ENCODE data around the gene TAS1R3.

Gene TAS1R3

DNA sequence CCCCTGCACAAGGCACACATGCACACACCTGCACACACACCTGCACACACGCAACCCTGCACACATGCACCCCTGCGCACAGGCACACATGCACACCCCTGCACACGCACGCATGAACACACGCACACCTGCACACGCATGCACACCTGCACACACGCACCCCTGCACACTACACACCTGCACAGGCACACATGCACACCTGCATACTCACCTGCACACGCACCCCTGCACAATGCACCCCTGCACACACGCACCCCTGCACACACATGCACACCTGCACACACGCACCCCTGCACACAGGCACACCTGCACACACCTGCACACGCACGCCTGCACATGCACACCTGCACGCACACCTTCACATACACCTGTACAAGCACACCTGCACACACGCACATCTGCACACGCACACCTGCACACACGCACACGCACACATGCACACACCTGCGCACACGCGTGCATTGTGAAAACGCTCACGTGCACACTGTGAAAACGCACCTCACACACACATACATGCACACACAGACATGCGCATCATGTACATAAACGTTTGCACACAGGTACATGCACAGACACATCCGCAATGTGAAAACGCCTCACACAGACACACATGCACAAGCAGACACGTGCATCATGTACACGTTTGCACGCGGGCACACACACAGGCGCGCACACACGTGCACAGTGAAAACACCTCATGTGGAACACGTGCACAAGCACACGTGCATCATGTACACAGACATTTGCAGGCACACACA, 9.9 kb downstream of the TAS1R3 start:
- DNase-seq = no peak

DNA sequence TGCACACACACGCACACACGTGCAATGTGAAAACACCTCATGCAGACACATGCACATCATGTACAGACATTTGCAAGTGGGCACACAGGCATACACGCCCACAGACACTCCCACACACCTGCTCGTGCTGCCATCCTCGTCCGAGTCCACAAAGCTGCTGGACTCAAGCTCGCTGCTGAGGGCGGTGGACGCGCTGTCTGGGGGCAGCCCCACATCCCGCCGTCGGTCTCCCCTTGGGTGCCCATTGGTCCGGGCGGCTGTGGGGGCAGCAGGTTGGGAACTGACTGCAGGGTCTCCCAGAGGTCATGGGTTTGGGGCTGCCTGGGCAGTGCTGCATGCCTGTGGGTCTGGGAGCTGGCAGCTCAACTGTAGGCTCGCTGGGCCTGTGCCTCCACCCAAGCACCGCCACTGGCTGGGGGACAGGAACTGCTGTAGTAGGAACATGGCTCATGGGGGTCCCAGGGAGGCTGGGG, 10.5 kb downstream of the TAS1R3 start:
- DNase-seq = no peak

DNA sequence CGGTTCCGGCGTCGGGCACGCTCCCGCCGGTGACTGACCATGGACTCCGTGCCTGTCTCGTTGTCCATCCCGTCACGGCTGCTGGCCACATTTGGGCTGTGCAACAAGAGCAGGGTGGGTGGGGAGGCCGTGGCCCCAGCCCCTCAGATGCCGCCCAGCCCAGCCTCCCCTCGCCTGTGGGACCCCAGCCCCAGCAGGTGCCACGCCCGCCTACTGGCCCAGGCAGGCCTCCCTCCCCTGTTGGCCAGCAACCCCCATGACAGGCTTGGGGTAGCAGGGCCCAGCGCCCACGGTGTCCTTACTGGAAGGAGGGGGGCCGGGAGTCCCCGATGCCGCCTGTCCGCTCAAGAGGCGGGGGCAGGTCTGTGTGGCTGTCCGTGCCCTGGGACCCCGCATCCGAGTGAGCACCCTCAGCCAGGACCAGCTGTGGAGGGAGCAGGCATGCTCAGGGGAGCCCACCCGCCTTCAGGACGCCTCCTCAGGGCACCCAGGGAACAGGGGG, 11.0 kb downstream of the TAS1R3 start:
- DNase-seq = no peak

DNA sequence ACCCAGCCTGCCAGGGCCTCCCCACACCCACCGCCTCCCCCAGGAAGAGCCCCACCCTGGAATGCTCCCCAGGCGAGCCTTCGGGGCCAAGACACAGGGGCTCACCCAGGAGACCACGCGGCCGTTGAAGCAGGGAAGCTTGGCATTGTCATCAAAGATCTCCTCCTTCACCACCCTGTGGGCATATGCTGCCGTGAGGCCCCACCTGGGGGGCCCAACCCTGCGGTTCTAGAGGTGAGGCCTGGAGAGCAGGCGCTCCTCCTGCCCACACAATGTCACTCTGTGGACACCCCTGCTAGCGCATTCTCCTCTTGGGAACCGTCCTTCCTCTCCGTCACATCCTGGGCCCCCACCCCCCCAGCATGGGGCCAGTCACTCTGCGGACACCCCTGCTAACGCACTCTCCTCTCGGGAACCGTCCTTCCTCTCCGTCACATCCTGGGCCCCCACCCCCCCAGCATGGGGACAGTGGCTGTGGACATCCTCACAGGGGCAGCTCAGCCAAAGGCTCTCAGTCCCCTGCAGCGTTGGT, 11.6 kb downstream of the TAS1R3 start:
- DNase-seq = no peak

DNA sequence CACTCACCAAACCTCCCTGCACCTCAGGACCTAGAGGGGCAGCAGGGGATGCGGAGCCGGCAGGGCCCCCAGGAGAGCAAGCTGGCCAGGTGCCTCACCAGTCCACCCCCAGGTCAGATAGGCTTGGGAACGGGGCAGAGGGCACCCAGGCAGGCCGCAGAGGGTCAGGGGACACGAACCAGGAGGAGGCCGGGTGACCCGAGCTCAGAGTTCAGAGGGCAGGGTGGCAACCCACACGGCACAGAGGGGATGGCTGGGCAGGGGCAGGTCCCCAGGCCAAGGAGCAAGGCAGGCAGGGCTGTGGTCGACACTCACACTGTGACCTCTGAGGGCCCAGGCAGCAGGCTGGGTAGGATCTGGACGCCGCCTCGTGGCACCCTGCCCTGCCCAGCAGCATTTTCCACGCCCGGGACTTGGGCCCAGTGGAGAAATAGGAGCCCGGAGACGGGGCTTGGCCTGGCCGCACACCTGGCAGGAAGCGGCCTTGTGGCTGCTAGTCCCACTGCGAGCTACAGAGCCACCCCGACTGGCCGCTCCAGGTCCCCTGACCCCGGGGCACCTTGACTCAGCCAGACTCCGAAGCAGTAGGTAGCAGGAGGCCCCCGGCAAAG, 12.8 kb downstream of the TAS1R3 start:
- no peak for DNase-seq

DNA sequence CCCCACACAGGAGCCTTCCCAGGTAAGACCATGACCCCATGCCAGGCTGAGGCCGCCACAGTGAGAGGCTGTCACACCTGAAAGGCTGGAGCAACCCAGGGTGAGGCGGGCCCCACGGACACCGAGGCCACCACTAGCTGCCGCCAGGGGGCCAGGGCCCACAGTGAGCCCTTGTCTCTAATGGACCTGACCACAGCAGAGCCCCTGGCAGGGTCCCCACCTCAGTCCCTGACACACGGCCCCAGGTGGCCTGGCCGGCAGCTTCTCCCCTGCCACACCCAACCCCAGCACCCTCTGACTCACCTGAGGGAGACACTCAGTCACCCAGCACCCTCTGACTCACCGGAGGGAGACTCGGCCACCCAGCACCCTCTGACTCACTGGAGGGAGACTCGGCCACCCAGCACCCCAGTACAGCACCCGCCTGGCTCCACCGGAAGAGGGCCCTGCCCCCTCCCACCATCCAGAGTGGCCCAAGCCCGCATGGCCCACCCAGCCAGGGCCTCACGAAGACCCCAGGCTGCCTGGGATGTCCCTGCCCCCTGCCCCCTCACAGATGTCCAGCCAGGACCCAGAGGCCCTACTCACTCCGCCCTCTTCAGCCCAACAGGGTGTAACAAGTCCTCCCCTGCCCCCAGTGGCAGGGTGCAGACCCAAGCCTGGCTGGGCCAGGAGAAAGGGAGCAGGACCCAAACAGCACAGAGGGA, 13.7 kb downstream of the TAS1R3 start:
- DNase-seq = no peak

DNA sequence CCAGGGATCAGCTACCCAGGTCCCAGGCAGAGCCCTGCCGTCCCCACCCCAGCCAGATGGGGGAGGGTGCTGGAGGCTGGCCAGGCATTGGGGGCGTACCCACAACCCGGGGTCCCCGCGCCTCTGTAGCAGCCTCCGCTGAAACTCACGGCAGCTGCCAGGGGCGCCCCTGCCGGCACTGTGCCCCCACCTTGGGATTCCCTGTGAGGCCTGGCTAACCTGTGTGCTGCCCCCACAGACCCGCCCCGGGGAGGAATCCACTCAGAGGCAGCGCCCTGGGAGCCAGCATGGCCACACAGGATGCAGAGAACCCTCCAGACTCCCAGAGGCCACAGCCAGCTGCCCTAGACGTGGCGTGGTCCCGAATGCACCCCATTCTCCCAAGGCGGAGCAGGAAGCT, 14.3 kb downstream of the TAS1R3 start:
- no peak for DNase-seq

DNA sequence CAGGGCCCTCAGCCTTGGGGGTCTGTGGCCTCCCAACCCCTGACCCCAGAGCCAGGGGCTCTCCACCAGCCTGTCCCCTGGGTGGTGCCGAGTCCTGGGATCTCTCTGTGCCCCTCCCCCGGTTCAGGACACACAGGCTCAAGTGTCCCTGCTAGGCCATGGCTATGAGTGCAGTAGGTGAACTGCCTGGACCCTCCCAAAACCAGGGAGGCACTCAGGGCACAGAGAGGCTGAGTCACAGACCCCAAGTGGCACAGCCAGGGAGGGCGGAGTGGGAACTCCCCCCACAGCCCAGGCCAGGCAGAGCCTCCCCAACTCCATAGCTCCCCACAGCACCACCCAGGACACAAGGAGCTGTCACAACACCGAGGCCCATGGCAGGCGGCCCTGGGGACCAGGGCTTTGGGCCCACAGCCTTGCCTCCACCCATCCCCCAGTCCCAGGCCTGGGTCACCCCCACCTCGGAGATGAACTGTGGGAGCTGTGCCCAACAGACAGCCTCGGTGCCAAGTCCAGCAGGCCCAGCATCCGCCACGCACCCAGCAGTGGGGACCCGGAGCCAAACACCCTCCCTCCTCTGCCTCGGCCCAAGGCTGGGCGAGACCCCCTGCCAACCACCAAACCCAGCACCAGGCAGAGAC, 14.9 kb downstream of the TAS1R3 start:
- no peak for DNase-seq

DNA sequence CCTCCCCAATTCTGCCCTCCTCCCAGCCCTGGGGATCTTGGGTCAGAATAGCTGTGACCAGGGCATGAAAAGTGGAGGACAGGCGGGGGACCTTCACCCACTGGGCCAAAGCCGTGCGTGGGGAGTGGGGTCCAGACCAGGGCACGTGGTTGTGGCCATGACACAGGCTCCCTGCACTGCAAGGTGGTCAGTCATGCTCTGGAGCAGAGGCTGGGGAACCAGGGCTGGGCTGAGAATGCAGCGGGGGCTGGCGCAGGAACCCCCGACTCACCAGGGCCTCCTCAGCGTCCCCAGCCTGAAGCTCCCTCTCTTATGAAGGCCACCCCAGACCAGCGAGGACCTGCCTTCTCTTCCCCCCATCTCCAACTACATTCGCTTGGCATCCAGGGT, 15.4 kb downstream of the TAS1R3 start:
- no peak for DNase-seq

DNA sequence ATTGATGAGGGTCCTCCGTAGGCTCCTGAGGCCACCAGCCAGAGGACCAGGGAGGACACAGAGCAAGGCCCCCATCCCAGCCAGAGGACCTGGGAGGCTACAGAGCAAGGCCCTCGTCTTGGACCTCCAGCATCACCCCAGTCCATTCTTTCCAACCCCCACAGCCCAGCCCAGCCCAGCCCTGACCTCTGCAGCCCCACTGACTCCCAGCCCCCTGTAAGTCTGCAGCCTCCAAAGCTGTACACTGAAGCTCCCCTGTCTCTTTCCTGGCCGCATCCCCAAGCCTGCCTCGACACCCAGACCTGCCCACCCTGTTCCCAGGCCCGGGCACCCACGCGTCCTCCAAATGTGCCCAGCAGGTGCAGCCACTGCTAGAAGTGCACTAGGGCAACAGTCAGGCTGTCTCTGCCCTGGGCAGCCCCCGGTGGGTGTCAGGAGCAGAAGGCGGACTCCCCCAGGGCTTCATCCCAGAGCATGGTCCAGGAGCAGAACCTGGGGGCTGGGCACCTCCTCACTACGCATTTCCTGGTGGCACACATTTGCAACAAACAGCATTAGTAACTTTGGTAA, 16.0 kb downstream of the TAS1R3 start:
- DNase-seq = no peak

DNA sequence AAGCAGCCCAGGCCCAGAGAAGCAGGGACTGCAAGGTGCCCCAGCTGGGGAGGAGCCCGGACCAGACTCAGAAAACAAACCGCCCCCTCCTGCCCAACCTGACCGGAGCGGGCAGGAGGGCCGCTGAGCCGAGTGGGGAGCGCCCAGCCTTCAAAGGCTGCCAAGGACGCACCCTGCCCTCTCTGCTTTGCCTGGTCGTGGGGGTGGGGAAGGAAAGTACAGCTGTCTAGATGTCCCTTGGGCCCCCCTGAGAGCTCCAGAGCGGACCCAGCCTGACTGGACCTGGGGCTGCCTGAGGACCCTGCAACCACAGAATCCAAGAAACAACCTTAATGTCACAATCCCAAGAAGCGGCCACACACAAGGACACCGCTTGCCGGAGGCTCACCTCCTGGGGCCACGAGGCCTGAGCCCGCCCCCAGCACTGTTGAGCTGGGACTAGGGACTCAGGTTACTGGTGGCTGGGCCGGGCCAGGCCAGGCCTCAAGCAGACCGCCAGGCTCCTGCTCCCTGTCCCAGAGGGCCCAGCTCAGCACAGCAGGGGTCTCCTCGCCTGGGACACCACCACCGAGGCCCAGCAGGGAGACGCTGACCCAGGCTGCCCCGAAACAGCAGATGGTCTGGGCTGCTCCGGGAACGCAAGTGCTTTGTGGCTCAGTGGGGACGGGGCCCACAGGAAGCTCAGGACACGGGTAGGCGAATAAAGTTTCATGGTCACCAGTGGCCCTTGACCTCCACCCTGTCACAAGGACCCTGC, 16.8 kb downstream of the TAS1R3 start:
- DNase-seq = no peak

DNA sequence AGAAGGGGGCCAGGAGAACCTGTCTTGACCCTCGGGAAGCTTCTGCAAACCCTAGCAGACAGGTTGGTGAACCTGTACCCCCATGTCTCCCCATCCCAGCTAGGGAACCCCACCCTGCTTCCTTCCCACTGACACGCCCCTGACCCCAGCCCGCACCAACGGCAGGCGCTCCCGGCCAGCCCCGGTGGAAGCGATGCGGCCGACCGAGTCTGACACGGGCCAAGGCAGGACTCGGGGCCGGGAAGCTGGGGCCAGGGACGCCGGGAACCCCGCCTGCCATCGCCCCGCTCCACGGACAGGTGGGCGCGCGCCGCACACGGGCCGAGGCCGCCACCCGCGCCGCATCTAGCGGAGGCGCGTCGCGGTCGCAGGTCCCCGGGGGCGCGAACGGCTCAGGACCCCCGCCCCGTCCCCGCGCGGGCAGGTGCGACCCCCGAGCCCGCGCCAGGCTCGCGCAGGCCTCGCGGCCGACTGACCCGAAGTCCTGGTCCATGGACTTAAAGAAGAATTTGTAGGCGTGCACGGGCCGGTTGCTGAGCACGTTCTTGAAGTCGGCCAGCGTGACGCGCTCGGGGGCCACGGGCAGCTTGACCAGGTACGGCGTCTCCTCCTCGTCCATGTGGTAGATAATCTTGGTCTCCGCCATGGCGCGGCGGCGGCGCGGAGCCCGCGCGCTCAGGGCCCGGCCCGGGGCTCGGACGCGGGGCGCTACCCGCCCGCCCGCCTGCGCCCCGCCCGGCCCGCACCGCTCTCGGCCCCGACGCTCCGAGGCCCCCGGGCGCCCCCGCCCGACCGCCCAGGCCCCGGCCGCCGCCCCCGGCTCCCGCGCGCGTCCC, 17.6 kb downstream of the TAS1R3 start:
- no peak for DNase-seq

DNA sequence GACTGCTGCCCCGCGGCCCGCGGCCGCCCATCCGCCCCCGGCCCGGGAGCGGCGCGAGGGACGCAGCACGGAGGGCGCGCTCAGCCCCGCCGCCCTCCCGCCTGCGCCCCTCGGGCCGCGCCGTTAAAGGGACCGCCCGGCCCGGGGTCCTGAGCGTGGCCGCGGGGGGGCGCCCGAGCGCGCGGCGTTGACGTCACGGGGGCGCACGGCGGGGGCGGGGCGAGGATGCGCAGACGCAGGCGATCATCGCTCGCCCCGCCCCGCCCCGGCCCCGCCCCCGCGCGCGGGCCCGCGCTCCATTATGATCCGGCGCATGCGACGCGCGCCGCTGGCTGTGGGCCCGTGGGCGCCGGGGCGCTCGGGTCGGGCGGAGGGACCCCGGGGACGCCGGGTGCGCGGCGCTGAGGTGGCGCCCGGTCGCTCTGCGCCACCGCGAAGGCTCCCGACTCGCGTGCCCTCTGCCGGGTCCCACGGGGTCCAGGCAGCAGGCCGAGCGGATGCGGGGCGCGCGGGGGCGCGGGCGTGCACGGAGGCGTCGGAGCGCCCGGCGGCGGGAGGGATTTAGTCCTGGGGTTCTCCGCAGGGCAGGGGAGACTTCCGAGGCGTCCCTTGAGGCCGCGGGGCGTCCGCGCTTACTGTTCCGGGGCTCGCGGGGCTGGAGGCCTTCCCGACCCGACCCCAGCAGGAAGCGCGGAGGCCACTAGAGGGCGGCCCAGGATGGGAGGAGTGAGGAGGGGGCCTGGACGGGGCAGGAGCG, 18.4 kb downstream of the TAS1R3 start, which contains the start of gene DVL1:
Gene DVL1 (minus strand): TSS at position 163 of the 757 bp plus-strand sequence. CDS start 353 bp downstream, outside the sequence.
- peak; percentile 73 for DNase-seq

DNA sequence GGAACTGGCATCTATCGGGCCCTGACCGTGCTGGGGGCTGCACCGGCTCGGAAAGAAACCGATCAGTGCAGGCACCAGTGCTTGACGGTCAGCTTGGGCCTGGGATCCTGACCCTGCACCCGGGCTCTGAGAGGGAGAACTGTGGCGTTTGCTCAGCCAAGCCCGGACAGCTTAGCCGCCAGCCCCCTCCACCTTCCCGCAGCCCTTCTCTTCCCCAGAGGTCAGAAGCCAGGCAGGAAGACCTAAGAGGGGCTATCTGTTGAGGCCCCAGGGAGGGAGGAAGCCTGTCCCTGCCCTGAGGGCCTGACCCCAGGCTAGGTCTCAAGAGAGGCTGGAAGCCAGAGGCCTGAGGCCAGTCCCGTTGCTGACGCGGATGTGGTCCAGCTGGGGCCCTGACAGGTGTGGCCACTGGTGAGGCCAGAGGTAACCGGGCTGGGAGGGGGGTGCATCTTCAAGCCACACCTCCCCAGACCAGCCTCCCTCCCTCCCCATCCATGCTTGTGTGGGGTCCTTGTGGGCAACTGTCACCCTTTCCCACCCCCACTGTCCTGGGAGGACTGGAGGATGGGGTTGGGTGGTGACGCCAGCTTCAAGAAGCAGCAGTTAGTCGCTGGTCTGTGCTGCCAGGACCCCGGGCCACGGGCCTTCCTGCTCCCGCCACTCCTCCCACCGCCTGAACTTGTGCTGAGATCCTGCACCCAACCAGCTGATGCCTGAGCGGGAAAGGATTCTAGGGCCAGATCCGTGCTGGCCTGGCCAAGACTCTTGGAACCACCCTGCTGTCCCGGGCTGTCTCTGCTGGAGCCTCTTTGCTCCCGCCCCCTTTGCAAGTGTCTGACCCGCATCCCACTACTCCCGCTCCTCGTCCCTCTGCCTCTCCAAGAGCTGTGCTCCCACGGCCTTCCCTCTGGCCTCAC, 20.7 kb downstream of the TAS1R3 start:
- no peak for DNase-seq

DNA sequence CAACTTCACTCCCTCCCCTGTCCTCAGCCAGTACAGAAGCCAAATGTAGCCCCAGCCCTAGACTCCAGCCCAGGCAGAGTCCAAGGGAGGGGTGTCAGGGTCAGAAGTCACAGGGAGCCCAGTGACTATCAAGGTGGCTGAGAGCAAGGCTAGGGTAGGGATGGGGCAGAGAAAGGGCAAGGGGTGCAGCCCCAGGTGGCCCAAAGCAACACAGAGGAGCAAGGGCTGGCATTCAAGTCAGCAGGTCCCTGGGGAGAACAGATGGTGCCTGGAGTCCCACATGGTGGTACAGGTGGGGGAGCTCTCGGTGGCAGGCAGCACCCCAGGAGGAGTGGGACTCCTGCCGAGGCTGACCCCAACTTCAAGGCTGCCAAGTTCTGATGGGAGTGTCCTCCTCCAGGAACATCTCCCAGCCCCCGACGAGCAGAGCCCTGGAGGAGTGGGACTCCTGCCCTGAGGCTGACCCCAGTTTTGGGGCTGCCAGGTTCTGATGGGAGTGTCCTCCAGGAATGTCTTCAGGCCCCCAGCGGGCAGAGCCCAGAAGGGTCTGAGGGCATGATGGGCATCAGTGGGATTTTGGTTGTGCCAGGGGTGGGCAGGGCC, 21.8 kb downstream of the TAS1R3 start:
- DNase-seq = no peak

DNA sequence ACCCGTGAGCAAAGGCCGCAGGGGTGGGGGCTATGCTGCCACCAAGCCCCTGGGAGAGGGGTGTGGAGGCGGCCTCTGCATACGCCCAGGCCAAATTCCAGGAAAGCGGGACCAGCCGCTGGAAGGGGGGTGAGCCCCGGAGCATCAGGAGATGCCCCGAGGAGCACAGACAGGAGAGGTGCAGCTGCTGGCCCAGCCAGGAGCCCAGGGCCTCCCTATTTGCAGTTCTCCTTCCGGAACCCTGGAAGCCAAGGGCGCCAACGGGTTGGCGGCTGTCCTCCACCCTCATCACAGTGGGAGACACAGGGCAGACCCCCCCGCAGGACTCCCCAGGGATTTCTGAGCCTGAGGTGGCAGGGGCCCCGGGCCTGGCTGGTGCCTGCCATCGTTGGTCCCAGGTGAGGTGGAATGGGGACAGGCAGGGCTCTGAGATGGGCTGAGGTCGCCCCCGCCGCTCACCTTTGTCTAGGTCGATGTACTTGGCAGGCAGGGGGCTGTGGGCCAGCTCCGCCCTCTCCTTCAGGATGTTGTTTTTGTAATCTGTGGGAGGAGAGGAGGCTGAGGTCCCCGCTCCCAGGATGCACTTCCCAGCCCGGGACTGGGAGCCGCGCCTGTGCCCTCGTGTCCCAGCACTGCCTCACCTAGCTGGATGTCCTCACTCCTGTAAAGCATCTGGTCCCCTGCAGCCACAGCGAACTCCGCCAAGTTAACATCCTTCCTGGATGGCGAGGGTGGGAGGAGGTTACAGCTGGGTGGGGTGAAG, 22.5 kb downstream of the TAS1R3 start:
- no peak for DNase-seq

Measured in CD4-positive, alpha-beta T cell treated with Interleukin-10 for 1 hour (primary cell).